OCI-LY1 (cell line): Measurements from ENCODE around the gene UBE2R2.

ENCODE experiments used
- CTCF ChIP-seq: fragments of 200-600 bp; sonication (generic), shearing (Covaris generic); IDR thresholded peaks from 2 replicates; pipeline ENCODE4 v1.5.1; 2017; ENCODE audit warnings: mild to moderate bottlenecking, antibody characterized with exemption, low read length, moderate library complexity, mixed read lengths
- EZH2 ChIP-seq: fragments of 200-600 bp; sonication (generic), shearing (Covaris generic); IDR thresholded peaks from 2 replicates; pipeline ENCODE4 v1.8.0; 2017; ENCODE audit warnings: borderline replicate concordance, mixed run types, mild to moderate bottlenecking, antibody characterized with exemption, low read length, moderate library complexity, mixed read lengths

GRCh38 chr9:33817327-33818166 is 587 bp downstream of the UBE2R2 start:
- TF ChIP-seq CTCF (no peak), EZH2 (no peak)
